Stomach smooth muscle (tissue), 2 donors: ENCODE data around the gene KRTCAP2.

ENCODE experiments used
- H3K27ac ChIP-seq: one replicate; pipeline ENCODE4 v1.7.0; 2013; ENCODE audit warnings: mild to moderate bottlenecking, low read length, inconsistent platforms
- H3K27me3 ChIP-seq, 2 donors: one replicate each; pipeline ENCODE4 v1.7.0; 2013; ENCODE audit warnings: low read length in 2 of 2; ENCODE audit not compliant: insufficient read depth in 2 of 2, control insufficient read depth in 1 of 2
- H3K36me3 ChIP-seq, 2 donors: one replicate each; pipeline ENCODE4 v1.7.0; 2013; ENCODE audit warnings: low read length in 2 of 2; ENCODE audit not compliant: control insufficient read depth in 2 of 2, insufficient read depth in 2 of 2
- H3K4me1 ChIP-seq: one replicate; pipeline ENCODE4 v1.7.0; 2013; ENCODE audit warnings: low read length; ENCODE audit not compliant: control insufficient read depth, insufficient read depth
- H3K4me3 ChIP-seq, 2 donors: one replicate each; pipeline ENCODE4 v1.7.0; 2013; ENCODE audit warnings: low read length in 2 of 2
- H3K9ac ChIP-seq, 2 donors: one replicate each; pipeline ENCODE4 v1.7.0; 2013; ENCODE audit warnings: low read length in 2 of 2, mild to moderate bottlenecking in 1 of 2
- H3K9me3 ChIP-seq, 2 donors: one replicate each; pipeline ENCODE4 v1.7.0; 2013; ENCODE audit warnings: low read length in 2 of 2; ENCODE audit not compliant: control insufficient read depth in 2 of 2
- donor health status: healthy.
- donor health status: Pancreatic carcinoma.

The KRTCAP2 gene

GRCh38 chr1:155128755-155129473 lies 44.2 kb downstream of the KRTCAP2 start:
- peaks cover 61% of the 10 kb centered on the region for H3K4me1 ChIP-seq

GRCh38 chr1:155127967-155128754 lies 44.9 kb downstream of the KRTCAP2 start:
- H3K9ac ChIP-seq: peak overlapping the region; percentile 85 to 87
- no peaks in the 10 kb centered on the region for H3K9me3 ChIP-seq
- peaks cover 61% of the 10 kb centered on the region for H3K4me1 ChIP-seq
- no peaks in the 10 kb centered on the region for H3K27me3 ChIP-seq
- peak overlapping the region; percentile 88 to 93 for H3K4me3 ChIP-seq
- peaks cover 9% of the 10 kb centered on the region in 2 donors for H3K36me3 ChIP-seq
- peak overlapping the region; percentile 90 for H3K27ac ChIP-seq

More at GRCh38 chr1:155128755-155129473, 44.2 kb downstream of the KRTCAP2 start:
- H3K4me3 ChIP-seq: peak overlapping the region; percentile 88 to 93
- H3K27me3 ChIP-seq: no peaks in the 10 kb centered on the region
- H3K9ac ChIP-seq: peak overlapping the region; percentile 85 to 87
- no peaks in the 10 kb centered on the region for H3K9me3 ChIP-seq
- H3K36me3 ChIP-seq: peaks cover 17% of the 10 kb centered on the region in 2 donors
- H3K27ac ChIP-seq: peak overlapping the region; percentile 90

DNA sequence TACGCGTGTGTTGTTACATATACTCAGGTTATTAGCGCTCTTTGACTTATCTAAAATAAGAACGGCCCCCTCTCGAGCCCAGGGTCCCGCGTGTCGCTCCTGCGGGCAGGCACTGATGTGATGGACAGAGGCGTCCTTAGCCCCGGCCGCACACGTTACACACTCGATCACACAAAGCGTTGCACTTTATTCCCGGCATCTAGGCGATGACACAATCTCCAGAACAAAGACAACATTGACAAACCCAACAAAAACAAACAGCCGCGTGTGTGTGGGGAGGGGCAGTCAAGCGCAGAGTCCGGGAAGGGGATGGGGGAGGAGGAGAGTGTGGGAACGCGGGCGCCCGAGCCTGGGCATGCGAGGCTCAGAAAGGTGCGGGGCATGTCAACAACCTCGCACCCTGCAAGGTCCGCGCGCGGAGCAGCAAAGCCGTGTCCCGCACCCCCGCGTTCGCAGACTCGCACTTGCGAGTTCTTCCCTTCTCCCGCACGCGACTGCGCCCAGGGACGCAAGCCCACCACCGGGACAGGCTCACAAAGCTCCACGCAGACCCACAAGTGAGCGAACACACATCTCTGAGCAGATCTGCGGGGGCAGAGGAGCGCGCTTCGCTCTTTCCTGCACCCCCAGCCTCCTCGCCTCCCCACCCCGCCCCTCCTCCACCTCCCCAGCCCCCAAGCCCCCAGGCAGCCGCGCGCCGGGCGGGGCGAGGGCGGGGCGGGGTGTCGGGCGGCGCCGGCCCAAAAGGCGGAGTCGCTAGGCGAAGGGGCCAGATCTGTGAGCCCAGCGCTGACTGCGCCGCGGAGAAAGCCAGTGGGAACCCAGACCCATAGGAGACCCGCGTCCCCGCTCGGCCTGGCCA lies 45.8 kb downstream of the KRTCAP2 start, which contains the start of gene EFNA1:
EFNA1 (plus strand) TSS at position 772 of the 862 bp plus-strand sequence. CDS start 102 bp downstream, outside the sequence.
- Histone ChIP-seq H3K9ac (peak within 1 kb of the TSS; percentile 85 to 87), H3K27me3 (no peaks in the 10 kb centered on the region), H3K9me3 (no peaks in the 10 kb centered on the region), H3K36me3 (peaks cover 5 to 8% of the 10 kb centered on the region in 2 donors), H3K4me3 (peak within 1 kb of the TSS; percentile 88 to 93), H3K4me1 (peaks cover 61% of the 10 kb centered on the region), H3K27ac (peak within 1 kb of the TSS; percentile 90)

DNA sequence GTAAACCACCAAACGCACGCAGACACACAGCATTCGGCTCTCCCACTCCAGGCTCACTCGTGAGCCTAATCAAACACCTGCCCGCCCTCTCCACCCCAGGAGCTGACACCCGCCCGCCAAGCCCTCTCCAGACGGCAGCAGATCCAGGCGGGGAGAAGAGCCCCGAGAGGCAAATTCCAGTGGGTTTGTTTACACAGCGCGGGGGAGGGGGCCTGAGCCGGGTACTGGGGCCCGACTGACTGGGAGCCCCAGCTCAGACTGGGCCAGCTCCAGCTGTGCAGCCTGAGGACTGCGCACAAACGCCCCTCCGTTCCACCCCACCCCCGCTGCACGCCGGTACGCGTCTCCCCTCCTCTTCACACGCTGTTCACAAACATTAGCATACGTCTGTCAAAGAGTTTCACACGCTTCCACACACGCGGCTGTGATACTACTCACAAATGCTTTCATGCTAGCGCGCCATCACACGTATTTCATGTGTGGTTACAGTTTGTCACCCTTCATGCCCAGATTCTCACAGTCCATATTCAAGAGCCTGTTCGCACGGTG lies 46.5 kb downstream of the KRTCAP2 start:
- H3K4me1 ChIP-seq: peaks cover 58% of the 10 kb centered on the region
- peaks cover 1 to 4% of the 10 kb centered on the region in 2 donors for H3K36me3 ChIP-seq
- H3K9ac ChIP-seq: peak overlapping the region; percentile 21 to 57
- peak overlapping the region; percentile 88 to 93 for H3K4me3 ChIP-seq
- peak overlapping the region; percentile 53 for H3K27ac ChIP-seq
- no peaks in the 10 kb centered on the region for H3K9me3 ChIP-seq
- H3K27me3 ChIP-seq: no peaks in the 10 kb centered on the region

GRCh38 chr1:155125946-155126555 lies 47.1 kb downstream of the KRTCAP2 start:
- Histone ChIP-seq H3K4me3 (peak overlapping the region; percentile 88 to 93), H3K27ac (peak overlapping the region; percentile 53), H3K27me3 (no peaks in the 10 kb centered on the region), H3K9me3 (no peaks in the 10 kb centered on the region), H3K9ac (peak overlapping the region in 1 of 2 donors; percentile 57), H3K4me1 (peaks cover 52% of the 10 kb centered on the region), H3K36me3 (no peaks in the 10 kb centered on the region)

DNA sequence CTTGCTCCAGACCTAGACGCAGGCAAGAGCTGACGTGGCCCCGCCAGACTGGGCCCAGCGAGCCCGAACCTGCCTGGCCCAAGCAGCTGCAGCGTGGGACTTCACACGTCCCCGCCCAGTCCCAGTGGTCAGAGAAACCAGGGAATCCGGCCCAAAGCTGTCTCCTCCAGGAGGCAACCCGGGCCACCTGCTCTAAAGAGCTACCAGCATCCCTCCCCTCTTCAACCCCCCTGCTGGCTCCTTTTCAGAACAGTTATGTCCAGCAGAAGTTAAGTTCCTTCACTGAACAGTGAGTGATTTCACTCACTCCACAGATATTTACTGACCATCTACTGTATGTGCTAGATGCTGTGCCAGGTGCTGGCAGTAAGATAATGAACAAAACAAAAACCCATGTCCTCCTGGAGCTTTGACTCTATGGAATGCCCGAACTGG lies 47.6 kb downstream of the KRTCAP2 start:
- H3K4me3 ChIP-seq: no peak overlapping the region
- H3K36me3 ChIP-seq: no peaks in the 10 kb centered on the region
- no peak overlapping the region for H3K27ac ChIP-seq
- H3K9ac ChIP-seq: no peak overlapping the region
- no peaks in the 10 kb centered on the region for H3K27me3 ChIP-seq
- peaks cover 47% of the 10 kb centered on the region for H3K4me1 ChIP-seq
- H3K9me3 ChIP-seq: no peaks in the 10 kb centered on the region

DNA sequence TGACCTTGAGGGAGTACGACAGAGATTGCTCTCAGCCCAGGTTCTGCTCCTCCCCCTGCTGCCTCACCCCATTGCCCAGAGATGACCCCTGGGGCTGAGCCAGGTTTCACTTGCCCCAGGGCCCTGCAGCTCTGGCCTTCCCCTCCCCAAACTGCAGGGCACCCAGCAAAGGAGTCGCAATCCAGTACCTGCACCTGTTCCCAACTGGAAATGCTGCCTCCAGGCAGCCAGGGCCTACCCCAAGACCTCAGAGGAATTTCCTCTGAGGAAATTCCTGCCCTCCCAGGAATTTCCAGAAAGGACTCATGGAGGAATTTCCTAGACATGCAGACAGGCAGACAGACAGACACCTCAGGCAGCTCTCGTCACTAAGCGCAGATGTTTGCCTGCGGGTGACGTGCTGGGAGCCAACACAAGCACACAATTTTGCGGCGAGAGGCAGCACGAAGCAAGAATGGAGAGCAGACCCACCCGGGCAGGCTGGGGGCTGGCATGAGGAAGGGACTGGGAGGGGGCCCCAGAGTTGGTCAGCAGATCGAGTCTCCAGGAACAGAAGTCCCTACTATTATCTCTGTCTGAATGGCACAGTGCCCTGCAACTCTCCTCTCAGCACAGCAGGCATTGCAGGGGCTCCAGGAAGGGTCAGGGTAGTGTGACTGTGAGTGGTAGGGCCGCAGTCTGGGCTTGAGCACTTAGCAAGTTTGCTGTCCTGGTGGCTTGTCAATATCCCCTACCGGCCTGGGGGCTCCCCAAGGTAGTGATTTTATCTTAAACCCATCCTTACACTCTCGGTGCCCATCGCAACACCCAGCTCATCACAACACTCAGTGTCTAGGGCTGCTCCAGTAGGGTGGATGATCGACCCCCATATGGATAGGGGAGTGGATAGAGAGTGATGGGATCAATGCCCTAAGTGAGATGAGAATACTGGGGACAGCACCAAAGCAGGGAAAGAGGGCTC lies 48.3 kb downstream of the KRTCAP2 start:
- no peak overlapping the region for H3K27ac ChIP-seq
- H3K9me3 ChIP-seq: no peaks in the 10 kb centered on the region
- H3K4me1 ChIP-seq: peaks cover 39% of the 10 kb centered on the region
- no peak overlapping the region for H3K4me3 ChIP-seq
- no peak overlapping the region for H3K9ac ChIP-seq
- no peaks in the 10 kb centered on the region for H3K36me3 ChIP-seq
- peaks cover 0 to 2% of the 10 kb centered on the region in 2 donors for H3K27me3 ChIP-seq

DNA sequence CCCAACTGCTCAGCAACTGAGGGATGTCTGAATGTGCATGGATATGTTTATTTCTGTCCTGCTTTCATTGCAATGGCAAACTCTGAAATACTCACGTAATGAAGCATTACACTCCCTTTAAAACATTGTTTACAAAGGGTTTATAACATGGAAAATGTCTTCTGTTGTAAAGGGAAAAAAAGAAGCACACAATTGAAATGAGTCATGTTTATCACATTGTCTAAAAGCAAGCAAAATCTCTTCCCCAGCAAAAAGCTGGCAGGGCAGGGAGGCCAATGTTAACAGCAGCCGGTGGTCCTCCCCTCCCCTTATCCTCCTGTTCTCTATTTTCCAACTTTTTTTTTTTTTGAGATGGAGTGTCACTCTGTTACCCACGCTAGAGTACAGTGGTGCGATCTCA lies 49.3 kb downstream of the KRTCAP2 start:
- no peak overlapping the region for H3K9ac ChIP-seq
- H3K4me3 ChIP-seq: no peak overlapping the region
- H3K27me3 ChIP-seq: peaks cover 0 to 2% of the 10 kb centered on the region in 2 donors
- H3K27ac ChIP-seq: no peak overlapping the region
- H3K36me3 ChIP-seq: no peaks in the 10 kb centered on the region
- H3K4me1 ChIP-seq: peaks cover 29% of the 10 kb centered on the region
- H3K9me3 ChIP-seq: no peaks in the 10 kb centered on the region

DNA sequence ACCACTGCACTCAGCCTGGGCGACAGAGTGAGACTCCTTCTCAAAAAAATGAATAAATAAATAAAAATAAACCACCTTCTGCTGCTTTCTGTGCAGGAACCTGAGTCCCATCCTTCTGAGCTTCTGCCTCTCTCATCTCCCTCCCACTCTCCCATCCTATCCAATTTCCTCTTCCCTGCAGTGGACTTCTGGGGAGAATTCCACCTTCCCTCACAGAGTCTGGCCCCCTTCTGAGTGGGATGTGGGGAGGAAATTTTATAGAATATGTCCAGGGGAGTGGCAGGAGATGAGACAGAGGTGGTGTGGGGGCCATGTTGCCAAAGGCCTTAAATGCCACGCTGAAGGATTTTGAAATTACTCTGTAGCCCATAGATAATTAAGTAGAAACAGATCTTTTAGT lies 50.8 kb downstream of the KRTCAP2 start:
- Histone ChIP-seq H3K9ac (no peak overlapping the region), H3K9me3 (no peaks in the 10 kb centered on the region), H3K27ac (no peak overlapping the region), H3K4me3 (no peak overlapping the region), H3K27me3 (peaks cover 3 to 4% of the 10 kb centered on the region in 2 donors), H3K4me1 (peaks cover 19% of the 10 kb centered on the region), H3K36me3 (no peaks in the 10 kb centered on the region)
